ENCODE data around the gene FHOD3. TPM values are rescaled to one million over a fixed set of nuclear protein-coding genes. Genes with fewer than 3 reads are reported as not detected.

FHOD3 gene
- total RNA-seq, 1 experiment from 2014 or later = 0.10 TPM

DNA sequence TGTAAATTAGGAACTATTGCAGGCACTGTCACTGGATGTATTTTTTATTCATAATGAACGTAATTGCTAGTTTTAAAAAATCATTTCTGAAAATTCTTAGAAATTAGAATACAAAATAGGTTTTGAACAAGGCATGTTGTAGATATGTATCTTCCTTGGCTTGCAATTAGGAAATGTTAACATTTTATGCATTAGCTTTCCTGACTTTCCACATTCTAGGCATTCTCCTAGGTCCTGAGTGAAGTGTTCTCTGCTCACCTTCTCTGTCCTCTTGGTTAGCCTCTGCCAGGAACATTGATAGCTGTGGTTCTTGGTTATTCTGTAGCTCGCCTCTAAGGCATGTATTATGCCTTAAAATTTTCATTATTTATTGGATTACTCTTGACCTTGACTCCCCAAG, 130.3 kb downstream of the FHOD3 start:
- Histone ChIP-seq H3K36me3 (no peaks in the 10 kb centered on the region), H3K27ac (no peak overlapping the region)

DNA sequence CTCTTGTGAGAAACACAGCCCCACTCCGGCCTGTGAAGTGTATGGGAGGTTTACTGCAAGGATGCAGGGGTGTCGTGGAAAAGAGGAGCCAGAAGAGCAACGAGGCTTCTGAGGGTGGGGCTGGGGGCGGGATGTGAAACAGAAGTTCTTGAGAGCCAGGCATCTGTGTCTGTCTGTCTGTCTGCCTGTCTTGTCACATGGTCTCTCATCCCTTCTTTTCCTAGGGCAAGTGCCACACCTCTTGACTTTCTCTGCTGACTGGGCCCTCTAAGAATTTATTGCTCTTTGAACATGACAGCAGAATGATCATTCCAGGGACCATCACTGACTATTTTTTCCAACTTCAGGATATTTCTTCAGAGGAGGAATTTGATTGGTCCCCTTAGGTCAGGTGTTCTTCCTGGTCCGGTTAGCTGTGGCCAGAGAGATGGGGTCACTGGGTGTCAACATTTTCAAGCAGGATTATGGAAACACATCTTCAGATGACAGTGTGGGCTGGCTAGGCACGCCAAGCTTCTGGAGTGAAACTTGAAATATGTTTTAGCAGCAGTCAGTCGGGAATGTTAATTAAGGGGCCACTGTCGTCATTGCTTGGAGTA, 131.0 kb downstream of the FHOD3 start:
- no peak for DNase-seq
- Histone ChIP-seq H3K4me1 (no peaks in the 10 kb centered on the region), H3K4me3 (no peak overlapping the region), H3K27ac (no peak overlapping the region), H3K27me3 (no peaks in the 10 kb centered on the region), H3K9me3 (replicated peaks) (no peaks in the 10 kb centered on the region), H3K36me3 (no peaks in the 10 kb centered on the region)

More for the DNA sequence above, 130.3 kb downstream of the FHOD3 start:
- no peaks in the 10 kb centered on the region for H3K4me1 ChIP-seq
- no peaks in the 10 kb centered on the region for H3K9me3 ChIP-seq (replicated peaks)
- H3K4me3 ChIP-seq = no peak overlapping the region
- H3K27me3 ChIP-seq = no peaks in the 10 kb centered on the region
- DNase-seq = no peak

DNA sequence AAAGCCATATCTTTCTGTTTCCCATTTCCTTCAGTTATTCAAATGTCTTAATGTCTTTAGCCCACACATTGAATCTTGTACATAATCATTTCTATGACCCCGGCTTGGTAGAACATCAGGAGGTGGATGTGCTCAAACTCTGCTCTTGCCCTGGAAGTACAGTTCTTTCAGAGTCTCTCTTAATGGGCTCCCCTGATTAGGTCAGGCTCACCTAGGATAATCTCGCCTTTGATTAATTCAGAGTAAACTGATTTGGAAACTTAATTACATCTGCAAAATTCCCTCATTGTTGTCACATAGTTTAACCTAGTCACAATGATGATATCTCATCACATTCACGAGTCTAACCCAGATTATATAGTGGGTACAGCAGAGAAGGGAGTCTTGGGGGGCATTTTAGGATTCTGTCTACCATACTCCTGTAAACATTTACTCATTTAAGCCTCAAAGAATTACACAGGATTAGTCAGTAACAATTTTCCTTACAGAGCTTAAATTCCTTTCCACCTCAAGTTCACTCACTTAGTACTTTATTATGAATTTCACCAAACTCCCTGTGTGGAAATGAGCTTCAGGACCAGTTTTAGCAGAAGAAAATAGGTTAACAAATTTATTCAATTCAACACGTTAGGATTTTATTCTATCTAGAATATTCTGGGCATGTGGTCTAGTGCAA, 135.5 kb downstream of the FHOD3 start:
- Histone ChIP-seq H3K27ac (no peak overlapping the region), H3K4me1 (no peaks in the 10 kb centered on the region)
- no peak for DNase-seq

DNA sequence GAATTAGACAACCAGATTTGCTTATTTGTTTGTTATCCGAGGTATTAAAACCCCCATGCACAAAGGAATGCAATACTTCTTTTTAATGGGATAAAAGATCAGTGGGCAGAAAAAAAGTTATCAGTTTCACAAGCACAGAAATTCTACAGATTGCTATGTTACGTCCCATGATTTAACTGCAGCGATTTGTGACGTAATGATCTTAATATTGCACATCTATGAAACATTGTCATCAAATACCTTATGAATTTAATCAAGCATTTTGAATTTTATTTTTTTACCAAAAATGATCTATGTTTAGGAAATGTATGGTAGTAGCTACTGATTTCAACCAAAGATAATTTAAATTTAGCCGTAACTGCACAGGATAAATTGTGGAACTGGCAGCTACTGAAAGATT, 138.9 kb downstream of the FHOD3 start:
- no peak overlapping the region for H3K27ac ChIP-seq
- H3K9me3 ChIP-seq (replicated peaks) = no peaks in the 10 kb centered on the region
- no peaks in the 10 kb centered on the region for H3K27me3 ChIP-seq
- no peaks in the 10 kb centered on the region for H3K4me1 ChIP-seq
- DNase-seq = no peak
- no peaks in the 10 kb centered on the region for H3K36me3 ChIP-seq
- no peak overlapping the region for H3K4me3 ChIP-seq

More for the DNA sequence above, 135.5 kb downstream of the FHOD3 start:
- Histone ChIP-seq H3K4me3 (no peak overlapping the region), H3K36me3 (no peaks in the 10 kb centered on the region), H3K9me3 (replicated peaks) (no peaks in the 10 kb centered on the region), H3K27me3 (no peaks in the 10 kb centered on the region)

DNA sequence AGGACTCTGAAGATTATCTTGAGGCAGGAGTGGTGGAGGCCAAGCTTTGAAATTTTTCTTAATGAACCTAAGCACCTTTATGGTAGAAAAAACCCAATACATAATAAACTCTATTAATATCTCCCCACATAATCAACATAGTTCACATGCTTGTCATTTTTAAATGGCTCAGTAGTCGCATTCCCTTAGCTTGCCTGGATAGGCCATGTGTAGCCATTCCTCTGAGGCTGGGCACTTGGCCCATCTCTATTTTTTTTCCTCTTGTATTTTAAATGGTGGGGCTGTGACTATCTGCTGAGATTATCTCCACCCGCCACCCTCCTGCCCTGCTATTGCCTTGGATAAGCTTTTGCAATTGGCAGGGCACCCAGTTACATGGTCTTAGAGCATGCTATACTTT, 143.1 kb downstream of the FHOD3 start:
- no peaks in the 10 kb centered on the region for H3K4me1 ChIP-seq
- H3K27ac ChIP-seq = no peak overlapping the region
- H3K4me3 ChIP-seq = no peak overlapping the region
- no peaks in the 10 kb centered on the region for H3K36me3 ChIP-seq
- H3K27me3 ChIP-seq = no peaks in the 10 kb centered on the region
- H3K9me3 ChIP-seq (replicated peaks) = no peaks in the 10 kb centered on the region
- DNase-seq = no peak

DNA sequence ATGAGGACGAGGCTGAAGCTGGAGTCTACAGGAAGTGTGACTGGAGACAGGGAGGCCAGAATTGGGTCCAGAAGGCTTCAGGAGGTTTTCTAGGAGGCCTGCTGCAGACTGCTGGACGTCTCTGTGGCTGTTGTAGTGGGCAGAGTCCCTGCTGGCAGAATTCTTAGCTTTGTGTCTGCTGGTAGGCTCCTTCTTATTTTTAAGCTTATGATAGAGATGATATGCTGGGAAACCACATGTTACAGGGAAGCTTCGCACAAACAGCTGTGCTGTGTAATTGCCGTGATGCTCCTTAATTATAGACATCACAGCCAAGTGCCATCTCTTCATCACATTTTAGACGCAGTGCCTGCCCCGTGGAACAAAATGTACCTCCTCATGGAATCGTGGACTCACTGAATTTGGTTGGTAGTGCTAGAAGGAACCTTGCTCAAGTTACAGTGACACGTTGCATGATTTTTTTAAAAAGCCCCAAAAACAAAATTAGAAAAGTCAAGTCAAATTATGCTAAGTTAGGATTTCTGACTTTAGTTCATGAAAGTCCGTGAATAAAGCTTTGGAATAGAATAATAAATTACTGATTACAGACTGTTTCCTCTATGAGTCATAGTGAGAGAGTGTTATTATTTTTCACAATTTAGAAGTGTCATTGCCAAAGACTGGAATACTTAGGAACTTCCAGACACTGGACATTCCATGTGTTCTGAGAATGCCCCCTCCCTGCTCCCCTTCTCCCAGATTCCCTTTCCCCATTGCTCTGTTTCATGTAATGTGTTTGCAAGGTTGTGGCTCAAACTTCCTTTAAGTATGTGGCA, 144.1 kb downstream of the FHOD3 start:
- no peaks in the 10 kb centered on the region for H3K36me3 ChIP-seq
- no peaks in the 10 kb centered on the region for H3K27me3 ChIP-seq
- no peak overlapping the region for H3K27ac ChIP-seq
- no peak overlapping the region for H3K4me3 ChIP-seq
- no peak for DNase-seq
- H3K9me3 ChIP-seq (replicated peaks) = no peaks in the 10 kb centered on the region
- H3K4me1 ChIP-seq = no peaks in the 10 kb centered on the region

DNA sequence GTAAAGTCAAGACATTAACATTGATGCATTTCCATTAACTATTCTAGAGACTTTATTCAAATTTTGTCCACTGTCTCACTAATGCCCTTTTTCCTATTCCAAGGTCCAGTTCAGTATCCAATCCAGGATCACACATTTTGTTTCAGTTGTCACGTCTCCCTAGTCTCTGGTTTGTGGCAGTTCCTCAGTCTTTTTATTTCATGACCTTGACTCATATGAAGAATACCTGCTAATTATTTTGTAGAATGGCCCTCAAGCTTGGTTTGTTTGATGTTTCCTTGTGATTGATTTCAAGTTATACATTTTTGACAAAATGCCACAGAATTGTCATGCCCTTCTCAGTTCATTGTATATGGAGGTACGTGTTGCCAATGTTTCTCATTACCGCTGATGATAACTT, 145.2 kb downstream of the FHOD3 start:
- Histone ChIP-seq H3K4me1 (no peaks in the 10 kb centered on the region), H3K36me3 (no peaks in the 10 kb centered on the region), H3K4me3 (no peak overlapping the region), H3K27me3 (no peaks in the 10 kb centered on the region), H3K27ac (no peak overlapping the region), H3K9me3 (replicated peaks) (no peaks in the 10 kb centered on the region)
- no peak for DNase-seq

DNA sequence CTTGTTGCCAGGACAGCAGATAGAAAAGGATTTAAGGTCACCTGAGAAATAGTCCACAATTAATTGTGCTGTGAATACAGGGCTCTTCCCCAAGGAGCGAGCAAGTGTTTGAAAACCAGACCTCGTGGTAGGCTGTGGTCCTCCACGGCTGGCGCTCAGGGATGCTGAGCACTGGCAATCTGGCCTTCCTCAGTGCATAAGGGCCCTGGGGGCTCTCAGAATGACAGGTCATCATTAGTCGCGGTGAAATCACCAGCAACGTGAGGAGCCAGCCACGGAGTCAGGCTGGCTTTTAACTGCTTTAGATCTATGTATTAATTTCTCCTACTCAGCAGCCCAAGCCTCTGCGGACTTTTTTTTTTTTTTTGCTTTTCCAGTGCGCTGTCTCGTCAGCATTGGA, 148.5 kb downstream of the FHOD3 start:
- DNase-seq = no peak
- Histone ChIP-seq H3K4me3 (no peak overlapping the region), H3K4me1 (no peaks in the 10 kb centered on the region)

DNA sequence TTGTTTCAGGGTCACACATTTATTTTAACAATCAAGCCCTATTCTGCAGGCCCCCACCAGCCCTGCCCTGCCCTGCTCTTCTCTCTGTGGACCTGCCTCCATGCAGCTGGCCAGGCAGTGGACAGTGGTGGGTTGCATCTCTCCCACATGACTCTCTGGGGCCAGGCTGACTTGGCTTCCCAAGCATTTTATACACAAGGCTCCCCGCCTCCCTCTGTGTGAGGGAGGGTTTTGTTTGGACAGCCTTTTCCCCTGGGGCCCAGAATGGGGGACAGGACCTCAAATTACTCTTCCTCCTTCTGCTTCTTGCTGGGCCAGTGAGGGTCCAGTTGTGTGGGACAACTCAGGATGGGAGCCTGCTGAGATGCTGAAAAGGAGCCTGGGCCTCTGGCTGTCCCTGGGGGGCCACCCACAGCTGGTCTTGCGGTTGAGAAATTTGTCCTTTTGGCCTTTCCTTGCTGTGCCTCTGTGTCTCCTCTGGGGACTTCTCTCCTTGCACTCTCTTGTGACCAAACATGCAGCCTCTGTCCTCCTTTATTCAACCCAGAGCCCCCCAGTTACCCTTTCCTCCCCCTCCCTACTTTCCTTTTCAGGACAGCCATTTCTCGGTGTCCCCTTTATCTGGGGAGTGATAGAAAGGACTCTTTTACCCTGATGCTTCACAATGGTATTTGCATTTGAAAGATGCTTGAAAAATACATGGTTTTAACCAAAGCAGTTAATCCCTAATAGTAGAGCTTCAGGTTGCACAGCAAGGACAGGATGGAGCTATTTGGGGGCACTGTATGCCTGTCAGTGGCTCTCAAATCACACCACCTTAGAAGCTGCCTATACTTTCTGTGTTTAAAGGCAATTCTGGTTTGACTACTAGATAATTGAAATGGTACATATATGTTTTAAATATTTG, 151.1 kb downstream of the FHOD3 start:
- Histone ChIP-seq H3K4me1 (no peaks in the 10 kb centered on the region), H3K27ac (no peak overlapping the region), H3K27me3 (no peaks in the 10 kb centered on the region), H3K4me3 (no peak overlapping the region), H3K9me3 (replicated peaks) (no peaks in the 10 kb centered on the region), H3K36me3 (no peaks in the 10 kb centered on the region)
- DNase-seq = peak in 1 of 2 experiments; percentile 5

More for the DNA sequence above, 148.5 kb downstream of the FHOD3 start:
- no peak overlapping the region for H3K27ac ChIP-seq
- no peaks in the 10 kb centered on the region for H3K9me3 ChIP-seq (replicated peaks)
- H3K27me3 ChIP-seq = no peaks in the 10 kb centered on the region
- no peaks in the 10 kb centered on the region for H3K36me3 ChIP-seq

DNA sequence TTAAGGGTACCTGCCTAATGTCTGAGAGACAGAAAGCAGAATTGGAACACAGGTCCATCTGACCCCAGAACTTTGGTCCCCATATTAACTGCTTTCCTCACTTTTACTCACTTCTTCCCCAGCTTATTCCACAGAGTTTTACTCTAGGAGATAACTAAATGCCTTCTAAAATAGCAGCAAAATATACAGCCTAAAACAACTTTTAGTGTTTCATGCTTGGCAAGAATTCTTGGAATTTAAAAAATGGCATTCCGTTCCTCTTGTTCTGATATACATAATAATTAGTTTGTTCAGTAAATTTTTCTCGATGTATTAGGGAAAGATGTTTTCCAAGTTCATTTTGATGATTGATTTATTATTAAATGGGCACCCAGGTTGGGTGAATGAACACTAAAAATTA, 151.9 kb downstream of the FHOD3 start:
- H3K27ac ChIP-seq = no peak overlapping the region
- no peak for DNase-seq
- H3K36me3 ChIP-seq = no peaks in the 10 kb centered on the region
- H3K27me3 ChIP-seq = no peaks in the 10 kb centered on the region
- no peak overlapping the region for H3K4me3 ChIP-seq
- no peaks in the 10 kb centered on the region for H3K9me3 ChIP-seq (replicated peaks)
- H3K4me1 ChIP-seq = no peaks in the 10 kb centered on the region

DNA sequence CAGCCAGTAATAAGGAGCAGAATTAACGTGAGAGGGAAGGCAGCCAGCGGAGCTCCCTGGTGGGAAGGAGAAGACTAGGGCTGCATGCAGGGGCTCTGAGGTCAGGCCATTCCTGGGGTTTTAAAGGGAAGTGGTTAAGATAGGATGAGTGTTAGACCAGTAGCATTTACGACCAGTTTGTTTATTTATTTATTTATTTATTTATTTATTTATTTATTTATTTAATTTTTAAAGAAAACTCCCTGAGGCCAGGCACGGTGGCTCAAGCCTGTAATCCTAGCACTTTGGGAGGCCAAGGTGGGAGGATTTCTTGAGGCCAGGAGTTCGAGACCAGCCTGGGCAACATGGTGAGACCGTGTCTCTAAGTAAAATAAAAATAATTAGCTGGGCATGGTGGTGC, 152.8 kb downstream of the FHOD3 start:
- no peak for DNase-seq

DNA sequence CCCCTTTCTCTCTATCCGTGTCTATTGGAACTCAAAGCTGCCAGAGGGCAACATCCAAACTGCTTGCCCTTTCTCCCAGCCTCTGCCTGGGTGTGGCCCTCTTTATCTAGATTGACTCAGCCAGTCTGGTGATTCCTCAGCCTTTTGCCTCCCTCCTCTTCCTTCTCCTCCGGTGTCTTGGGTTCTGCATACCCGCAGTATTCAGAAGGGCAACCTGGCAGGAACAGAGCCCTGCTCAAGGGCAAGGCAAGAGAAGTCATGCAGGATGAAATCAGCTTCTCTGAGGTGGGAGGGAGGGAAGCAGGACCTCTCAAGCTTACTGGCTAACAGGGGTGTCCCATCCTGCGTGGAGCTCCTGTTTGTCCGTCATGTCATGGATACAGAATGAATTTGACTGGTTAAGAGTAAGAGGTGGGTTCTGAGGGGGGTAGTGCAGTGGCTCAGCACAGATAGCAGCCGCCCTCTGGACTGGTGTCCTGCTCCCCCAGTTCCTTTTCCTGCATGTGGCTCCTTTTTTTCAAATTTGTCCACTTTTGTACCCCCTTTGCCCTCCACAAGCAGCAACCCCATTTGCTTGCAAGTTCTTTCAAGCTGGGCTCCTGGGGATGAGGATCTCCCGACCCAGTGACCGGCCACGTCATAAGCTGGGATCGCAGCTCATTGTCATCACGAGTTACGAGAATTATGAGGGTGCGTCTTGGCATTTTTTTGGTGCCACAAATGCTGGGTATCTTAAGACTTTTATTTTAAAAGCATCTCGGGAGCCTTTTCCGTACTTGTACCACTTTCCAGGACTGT, 154.1 kb downstream of the FHOD3 start:
- no peaks in the 10 kb centered on the region for H3K27me3 ChIP-seq
- no peak overlapping the region for H3K4me3 ChIP-seq
- H3K36me3 ChIP-seq = no peaks in the 10 kb centered on the region
- H3K27ac ChIP-seq = no peak overlapping the region
- DNase-seq = no peak
- no peaks in the 10 kb centered on the region for H3K4me1 ChIP-seq
- no peaks in the 10 kb centered on the region for H3K9me3 ChIP-seq (replicated peaks)

More for the DNA sequence above, 152.8 kb downstream of the FHOD3 start:
- no peaks in the 10 kb centered on the region for H3K9me3 ChIP-seq (replicated peaks)
- H3K27ac ChIP-seq = no peak overlapping the region
- no peaks in the 10 kb centered on the region for H3K27me3 ChIP-seq
- no peaks in the 10 kb centered on the region for H3K4me1 ChIP-seq
- H3K36me3 ChIP-seq = no peaks in the 10 kb centered on the region
- H3K4me3 ChIP-seq = no peak overlapping the region

DNA sequence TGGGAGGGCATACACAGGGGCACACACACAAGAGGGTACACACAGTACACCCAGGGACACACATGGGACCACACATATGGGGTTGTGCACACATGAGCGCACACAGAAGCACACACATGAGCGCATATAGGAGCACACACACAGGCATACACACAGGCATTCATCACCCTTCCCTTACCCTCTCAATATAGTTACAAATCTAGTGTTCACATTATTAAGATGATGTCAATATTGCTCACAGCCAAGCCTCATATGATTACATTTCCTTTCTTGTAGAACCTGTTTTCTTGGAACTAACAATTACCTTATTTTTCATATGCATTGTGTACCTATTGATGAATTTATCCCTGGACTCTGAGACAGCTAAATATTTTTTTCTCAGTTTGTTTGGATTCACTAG, 156.7 kb downstream of the FHOD3 start:
- no peaks in the 10 kb centered on the region for H3K27me3 ChIP-seq
- no peaks in the 10 kb centered on the region for H3K4me1 ChIP-seq

More for the DNA sequence above, 156.7 kb downstream of the FHOD3 start:
- Histone ChIP-seq H3K4me3 (no peak overlapping the region), H3K9me3 (replicated peaks) (no peaks in the 10 kb centered on the region), H3K36me3 (no peaks in the 10 kb centered on the region), H3K27ac (no peak overlapping the region)
- DNase-seq = no peak
